ENCODE data around the gene KIAA1755. TPM values are rescaled to one million over a fixed set of nuclear protein-coding genes. Genes with fewer than 3 reads are reported as not detected.

Gene KIAA1755
- total RNA-seq, 1 experiment from 2014 or later, result 0.44 TPM

DNA sequence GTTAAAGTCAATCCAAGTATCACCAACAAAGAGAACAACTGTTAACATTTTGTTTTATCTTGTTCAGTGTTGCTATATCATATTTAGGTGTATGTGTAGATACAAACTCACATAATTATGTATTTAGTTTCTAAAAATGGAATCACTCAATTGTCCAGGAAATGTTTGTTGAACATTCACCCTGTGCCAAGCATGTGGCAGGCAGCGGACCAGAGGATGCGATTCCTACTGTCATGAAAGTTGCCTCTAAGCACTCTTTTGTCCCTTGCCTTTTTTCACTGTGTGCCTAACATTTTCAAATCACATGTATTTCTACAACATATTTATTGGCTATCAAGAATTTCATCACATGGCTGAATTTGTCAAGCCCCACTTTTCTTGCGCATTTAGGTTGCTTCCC, 78.6 kb downstream of the KIAA1755 start:
- ATAC-seq, result no peak
- ChIA-PET POLR2A (ENCODE audit: unreplicated experiment) (no interaction called here), CTCF (interaction anchor here (0.6 kb wide), 1 partner anchor 67 kb away, joined by 3 read pairs; no protein-coding TSS in a partner anchor)
- H3K4me2 ChIP-seq (ENCODE audit: low read length), result no peak overlapping the region
- no peak overlapping the region for H3K9ac ChIP-seq (ENCODE audit: low read length)
- peaks cover 61% of the 10 kb centered on the region for H3K4me1 ChIP-seq (ENCODE audit: insufficient read depth, low read length)
- H3K36me3 ChIP-seq (ENCODE audit: low read depth, low read length), result no peaks in the 10 kb centered on the region
- no peak overlapping the region for H3K4me3 ChIP-seq (ENCODE audit: low read length)
- intact Hi-C loops (cut with micrococcal nuclease), result no loop called here
- DNase-seq, result no peak
- H3K9me2 ChIP-seq (replicated peaks; ENCODE audit: low read length), result no peaks in the 10 kb centered on the region
- H3F3A ChIP-seq (ENCODE audit: low read length, unreplicated experiment), result peaks cover 10% of the 10 kb centered on the region
- H4K20me1 ChIP-seq (ENCODE audit: low read length), result no peaks in the 10 kb centered on the region
- H3K27me3 ChIP-seq (ENCODE audit: low read length), result no peaks in the 10 kb centered on the region
- H2AFZ ChIP-seq (ENCODE audit: low read length), result no peak overlapping the region
- H3K79me2 ChIP-seq (ENCODE audit: low read length), result no peaks in the 10 kb centered on the region
- BruUV-seq (replicated peaks), result no TSS peak
- H3K27ac ChIP-seq (ENCODE audit: low read length), result no peak overlapping the region
- TF ChIP-seq EZH2phosphoT487 (IDR thresholded peaks at IDR 0.05; ENCODE audit: borderline replicate concordance, low read length), result no peak
- no peak for TF ChIP-seq EZH2 (IDR thresholded peaks at IDR 0.05; ENCODE audit: low read length, unreplicated experiment)
- TF ChIP-seq, protein P1, sequence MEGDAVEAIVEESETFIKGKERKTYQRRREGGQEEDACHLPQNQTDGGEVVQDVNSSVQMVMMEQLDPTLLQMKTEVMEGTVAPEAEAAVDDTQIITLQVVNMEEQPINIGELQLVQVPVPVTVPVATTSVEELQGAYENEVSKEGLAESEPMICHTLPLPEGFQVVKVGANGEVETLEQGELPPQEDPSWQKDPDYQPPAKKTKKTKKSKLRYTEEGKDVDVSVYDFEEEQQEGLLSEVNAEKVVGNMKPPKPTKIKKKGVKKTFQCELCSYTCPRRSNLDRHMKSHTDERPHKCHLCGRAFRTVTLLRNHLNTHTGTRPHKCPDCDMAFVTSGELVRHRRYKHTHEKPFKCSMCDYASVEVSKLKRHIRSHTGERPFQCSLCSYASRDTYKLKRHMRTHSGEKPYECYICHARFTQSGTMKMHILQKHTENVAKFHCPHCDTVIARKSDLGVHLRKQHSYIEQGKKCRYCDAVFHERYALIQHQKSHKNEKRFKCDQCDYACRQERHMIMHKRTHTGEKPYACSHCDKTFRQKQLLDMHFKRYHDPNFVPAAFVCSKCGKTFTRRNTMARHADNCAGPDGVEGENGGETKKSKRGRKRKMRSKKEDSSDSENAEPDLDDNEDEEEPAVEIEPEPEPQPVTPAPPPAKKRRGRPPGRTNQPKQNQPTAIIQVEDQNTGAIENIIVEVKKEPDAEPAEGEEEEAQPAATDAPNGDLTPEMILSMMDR (conservative IDR thresholded peaks at IDR 0.05; ENCODE audit: low read depth, low read length), result no peak
- no peaks in the 10 kb centered on the region for H3K9me3 ChIP-seq (ENCODE audit: low read length)

DNA sequence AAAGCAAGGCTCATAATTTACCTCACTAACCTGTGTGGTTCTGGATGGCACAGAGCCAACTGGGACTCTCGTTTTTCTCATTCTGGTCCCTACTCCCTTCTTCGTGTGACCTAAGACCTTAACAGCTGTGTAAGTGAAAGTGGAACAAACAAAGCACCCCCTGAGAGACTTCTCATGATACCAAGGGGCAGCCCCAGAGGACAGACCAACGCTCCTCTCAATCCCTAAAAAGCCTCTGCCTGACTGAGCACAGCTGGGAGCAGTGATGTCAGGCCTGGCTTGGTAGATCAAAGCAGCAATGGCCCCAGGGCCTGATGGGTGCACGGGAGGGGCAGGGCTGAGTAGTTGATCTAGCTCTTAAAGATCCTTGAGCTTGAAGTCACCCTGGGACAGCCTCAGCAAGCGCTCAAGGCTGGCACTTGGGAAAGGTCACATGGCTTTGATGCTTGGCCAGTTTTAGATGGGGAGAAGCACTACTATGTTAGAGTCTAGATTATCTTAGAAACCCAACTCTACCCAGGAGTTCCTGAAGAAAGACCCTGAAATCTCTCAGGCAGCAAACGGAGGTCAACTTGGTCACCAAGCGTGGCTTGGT, 79.2 kb downstream of the KIAA1755 start:
- Histone ChIP-seq H3K4me2 (ENCODE audit: low read length) (0 out of 2 replicates have a peak overlapping the region, but pooled peaks have one; percentile 1), H3K9me3 (ENCODE audit: low read length) (no peaks in the 10 kb centered on the region), H3K4me1 (ENCODE audit: insufficient read depth, low read length) (peaks cover 56% of the 10 kb centered on the region), H3K9ac (ENCODE audit: low read length) (no peak overlapping the region), H3K36me3 (ENCODE audit: low read depth, low read length) (no peaks in the 10 kb centered on the region), H4K20me1 (ENCODE audit: low read length) (no peaks in the 10 kb centered on the region), H2AFZ (ENCODE audit: low read length) (no peak overlapping the region), H3K4me3 (ENCODE audit: low read length) (no peak overlapping the region), H3K27me3 (ENCODE audit: low read length) (no peaks in the 10 kb centered on the region), H3K79me2 (ENCODE audit: low read length) (no peaks in the 10 kb centered on the region), H3K9me2 (replicated peaks; ENCODE audit: low read length) (no peaks in the 10 kb centered on the region), H3F3A (ENCODE audit: low read length, unreplicated experiment) (peaks cover 7% of the 10 kb centered on the region), H3K27ac (ENCODE audit: low read length) (peak overlapping the region; percentile 47)
- BruUV-seq (replicated peaks), result no TSS peak
- POLR2A ChIA-PET (ENCODE audit: unreplicated experiment), result no interaction called here
- CTCF ChIA-PET, result interaction anchor here (0.6 to 0.8 kb wide), 2 partner anchors 36 to 66 kb away, joined by 3 to 4 read pairs; no protein-coding TSS in a partner anchor
- intact Hi-C loops (cut with micrococcal nuclease), result no loop called here
- TF ChIP-seq EZH2 (IDR thresholded peaks at IDR 0.05; ENCODE audit: low read length, unreplicated experiment), result no peak
- no peak for TF ChIP-seq EZH2phosphoT487 (IDR thresholded peaks at IDR 0.05; ENCODE audit: borderline replicate concordance, low read length)
- TF ChIP-seq, protein P1 (conservative IDR thresholded peaks at IDR 0.05; ENCODE audit: low read depth, low read length), result no peak
- no peak for ATAC-seq
- DNase-seq, result peak; percentile 36

DNA sequence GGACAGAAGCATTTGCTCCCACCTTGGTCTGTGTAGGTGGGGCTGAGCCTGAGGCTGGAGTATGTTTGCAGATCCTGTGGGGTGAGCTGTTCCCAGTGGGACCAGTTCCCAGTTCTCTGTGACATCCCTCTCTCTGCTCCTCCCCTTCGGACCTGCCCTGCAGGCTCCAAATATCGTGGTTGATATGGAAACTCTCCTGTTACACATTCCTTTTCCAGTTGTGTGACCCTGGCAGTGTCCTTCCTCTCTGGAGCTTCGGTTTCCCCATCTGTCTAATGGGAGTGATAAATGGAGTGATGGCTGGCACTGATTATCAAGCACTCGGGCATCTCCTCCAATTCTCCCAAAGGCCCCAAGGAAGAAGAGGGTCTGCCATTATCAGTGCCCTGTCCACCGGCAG, 79.8 kb downstream of the KIAA1755 start:
- H3K27me3 ChIP-seq (ENCODE audit: low read length), result no peaks in the 10 kb centered on the region
- peak; percentile 78 for ATAC-seq
- intact Hi-C loops (cut with micrococcal nuclease), result no loop called here
- H3K79me2 ChIP-seq (ENCODE audit: low read length), result no peaks in the 10 kb centered on the region
- H3K9ac ChIP-seq (ENCODE audit: low read length), result no peak overlapping the region
- peak overlapping the region; percentile 58 for H3K27ac ChIP-seq (ENCODE audit: low read length)
- H3K9me3 ChIP-seq (ENCODE audit: low read length), result no peaks in the 10 kb centered on the region
- H4K20me1 ChIP-seq (ENCODE audit: low read length), result no peaks in the 10 kb centered on the region
- DNase-seq, result peak; percentile 95
- H3K4me2 ChIP-seq (ENCODE audit: low read length), result 0 out of 2 replicates have a peak overlapping the region, but pooled peaks have one; percentile 1
- no peaks in the 10 kb centered on the region for H3K36me3 ChIP-seq (ENCODE audit: low read depth, low read length)
- POLR2A ChIA-PET (ENCODE audit: unreplicated experiment), result no interaction called here
- H3K4me3 ChIP-seq (ENCODE audit: low read length), result no peak overlapping the region
- no peaks in the 10 kb centered on the region for H3K9me2 ChIP-seq (replicated peaks; ENCODE audit: low read length)
- H3F3A ChIP-seq (ENCODE audit: low read length, unreplicated experiment), result peaks cover 2% of the 10 kb centered on the region
- H2AFZ ChIP-seq (ENCODE audit: low read length), result no peak overlapping the region
- TF ChIP-seq EZH2phosphoT487 (IDR thresholded peaks at IDR 0.05; ENCODE audit: borderline replicate concordance, low read length) (no peak), EZH2 (IDR thresholded peaks at IDR 0.05; ENCODE audit: low read length, unreplicated experiment) (no peak)
- TF ChIP-seq, protein P1 (conservative IDR thresholded peaks at IDR 0.05; ENCODE audit: low read depth, low read length), result no peak
- H3K4me1 ChIP-seq (ENCODE audit: insufficient read depth, low read length), result peaks cover 51% of the 10 kb centered on the region
- CTCF ChIA-PET, result interaction anchor here (0.8 kb wide), 1 partner anchor 37 kb away, joined by 4 read pairs; no protein-coding TSS in a partner anchor
- no TSS peak for BruUV-seq (replicated peaks)

Data from PC-3 (cell line).